AG10803 (cell line): ENCODE measurements around the gene KLF12.

Experiments used
- DNase-seq: peaks from one replicate; pipeline ENCODE4 v3.0.0; 2010; ENCODE audit warnings: low read depth
- H3K4me3 ChIP-seq: 2 replicates; pipeline ENCODE4 v1.5.1; 2011; ENCODE audit warnings: mild to moderate bottlenecking, low read length, control low read depth
- TF ChIP-seq, protein P1 (sequence below): conservative IDR thresholded peaks from 2 replicates; pipeline ENCODE4 v1.5.1; 2011; ENCODE audit warnings: mild to moderate bottlenecking, low read length, control low read depth, inconsistent platforms

KLF12 gene

GRCh38 chr13:74166261-74167004, 32.2 kb upstream of the KLF12 start:
- TF ChIP-seq, protein P1, sequence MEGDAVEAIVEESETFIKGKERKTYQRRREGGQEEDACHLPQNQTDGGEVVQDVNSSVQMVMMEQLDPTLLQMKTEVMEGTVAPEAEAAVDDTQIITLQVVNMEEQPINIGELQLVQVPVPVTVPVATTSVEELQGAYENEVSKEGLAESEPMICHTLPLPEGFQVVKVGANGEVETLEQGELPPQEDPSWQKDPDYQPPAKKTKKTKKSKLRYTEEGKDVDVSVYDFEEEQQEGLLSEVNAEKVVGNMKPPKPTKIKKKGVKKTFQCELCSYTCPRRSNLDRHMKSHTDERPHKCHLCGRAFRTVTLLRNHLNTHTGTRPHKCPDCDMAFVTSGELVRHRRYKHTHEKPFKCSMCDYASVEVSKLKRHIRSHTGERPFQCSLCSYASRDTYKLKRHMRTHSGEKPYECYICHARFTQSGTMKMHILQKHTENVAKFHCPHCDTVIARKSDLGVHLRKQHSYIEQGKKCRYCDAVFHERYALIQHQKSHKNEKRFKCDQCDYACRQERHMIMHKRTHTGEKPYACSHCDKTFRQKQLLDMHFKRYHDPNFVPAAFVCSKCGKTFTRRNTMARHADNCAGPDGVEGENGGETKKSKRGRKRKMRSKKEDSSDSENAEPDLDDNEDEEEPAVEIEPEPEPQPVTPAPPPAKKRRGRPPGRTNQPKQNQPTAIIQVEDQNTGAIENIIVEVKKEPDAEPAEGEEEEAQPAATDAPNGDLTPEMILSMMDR, result no peak
- no peak for DNase-seq
- no peak overlapping the region for H3K4me3 ChIP-seq

- DNase-seq, result no peak
- TF ChIP-seq, protein P1, result no peak
- H3K4me3 ChIP-seq, result no peak overlapping the region
Measured at GRCh38 chr13:74162782-74163181, 28.6 kb upstream of the KLF12 start.

DNA sequence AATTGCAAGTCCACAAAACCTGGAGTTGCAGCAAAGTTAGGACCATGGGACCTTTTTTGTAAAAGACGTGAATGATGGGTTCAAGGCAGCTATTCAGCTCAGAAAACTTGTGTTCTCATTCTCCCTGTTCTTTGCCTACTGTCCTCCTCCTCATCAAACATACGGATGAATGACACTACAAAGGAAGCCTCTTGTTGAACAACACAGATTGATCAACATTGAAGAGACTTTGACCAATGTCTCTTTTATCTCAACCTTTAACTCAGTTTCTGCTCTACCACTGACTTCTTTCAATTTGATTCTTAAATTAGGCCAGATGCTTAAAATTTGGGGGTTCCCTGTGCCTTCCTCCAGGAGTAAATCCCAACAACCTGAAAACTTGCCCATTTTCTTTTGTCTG, 27.9 kb upstream of the KLF12 start:
- no peak for DNase-seq
- TF ChIP-seq, protein P1, result no peak
- no peak overlapping the region for H3K4me3 ChIP-seq

- no peak for DNase-seq
- TF ChIP-seq, protein P1, result no peak
- H3K4me3 ChIP-seq, result no peak overlapping the region
Measured at GRCh38 chr13:74158571-74159352, 24.6 kb upstream of the KLF12 start.

- H3K4me3 ChIP-seq, result no peak overlapping the region
- DNase-seq, result no peak
- TF ChIP-seq, protein P1, result no peak
Measured at GRCh38 chr13:74158028-74158427, 23.8 kb upstream of the KLF12 start.

GRCh38 chr13:74154981-74155380, 20.8 kb upstream of the KLF12 start:
- TF ChIP-seq, protein P1, result no peak
- no peak for DNase-seq
- no peak overlapping the region for H3K4me3 ChIP-seq

- TF ChIP-seq, protein P1, result no peak
- H3K4me3 ChIP-seq, result no peak overlapping the region
- no peak for DNase-seq
Measured at GRCh38 chr13:74153316-74153715, 19.1 kb upstream of the KLF12 start.
